SIG-M5 (cell line): ENCODE measurements around the gene SYT14.
"Not testable (repeated sequence)": the region's sequence is repeated elsewhere in the genome, so short reads cannot be mapped to it uniquely, and the experiment has no call there.

Experiments used
- DNase-seq: peaks from one replicate; lab custom pipeline; 2025; lab: John Stamatoyannopoulos, UW

SYT14 gene

GRCh38 chr1:209937996-209938959, at the start of gene SYT14:
Gene SYT14, plus strand, starts transcription at chr1:209938217. Its CDS starts 48 bp downstream, at chr1:209938265.
- DNase-seq, result no peak

GRCh38 chr1:209888291-209889076, 49.5 kb upstream of the SYT14 start:
- not testable (repeated sequence) for DNase-seq

GRCh38 chr1:209889077-209889418, 49.0 kb upstream of the SYT14 start:
- no peak for DNase-seq

GRCh38 chr1:209890641-209891330, 47.2 kb upstream of the SYT14 start:
- no peak for DNase-seq

GRCh38 chr1:209893751-209894150, 44.3 kb upstream of the SYT14 start:
- DNase-seq, result no peak

- DNase-seq, result no peak
Observed at GRCh38 chr1:209895709-209896108, 42.3 kb upstream of the SYT14 start.

GRCh38 chr1:209896346-209896745, 41.7 kb upstream of the SYT14 start:
- no peak for DNase-seq

GRCh38 chr1:209898271-209898670, 39.7 kb upstream of the SYT14 start:
- not testable (repeated sequence) for DNase-seq

- not testable (repeated sequence) for DNase-seq
Observed at GRCh38 chr1:209898851-209899250, 39.2 kb upstream of the SYT14 start.

GRCh38 chr1:209899948-209900347, 38.1 kb upstream of the SYT14 start:
- no peak for DNase-seq

GRCh38 chr1:209900734-209901133, 37.3 kb upstream of the SYT14 start:
- DNase-seq, result no peak

- DNase-seq, result no peak
Observed at GRCh38 chr1:209901211-209901610, 36.8 kb upstream of the SYT14 start.

- DNase-seq, result not testable (repeated sequence)
Observed at GRCh38 chr1:209904774-209905173, 33.2 kb upstream of the SYT14 start.

- DNase-seq, result no peak
Observed at GRCh38 chr1:209911746-209912145, 26.3 kb upstream of the SYT14 start.

GRCh38 chr1:209912306-209912705, 25.7 kb upstream of the SYT14 start:
- DNase-seq, result no peak

GRCh38 chr1:209919637-209920036, 18.4 kb upstream of the SYT14 start:
- not testable (repeated sequence) for DNase-seq

- no peak for DNase-seq
Observed at GRCh38 chr1:209920844-209921243, 17.2 kb upstream of the SYT14 start.

- no peak for DNase-seq
Observed at GRCh38 chr1:209924390-209924789, 13.6 kb upstream of the SYT14 start.

GRCh38 chr1:209926045-209926444, 12.0 kb upstream of the SYT14 start:
- DNase-seq, result no peak

GRCh38 chr1:209927466-209927865, 10.6 kb upstream of the SYT14 start:
- no peak for DNase-seq

GRCh38 chr1:209929751-209930150, 8.3 kb upstream of the SYT14 start:
- no peak for DNase-seq

GRCh38 chr1:209931141-209931540, 6.9 kb upstream of the SYT14 start:
- no peak for DNase-seq
